Prostate gland (tissue), 2 donors: Measurements from ENCODE around the gene ALG11.

ENCODE experiments used
- POLR2A ChIP-seq: fragments of 450-650 bp; IDR thresholded peaks from one replicate; pipeline ENCODE4 v1.6.1; 2016; ENCODE audit warnings: antibody characterized with exemption, mild to moderate bottlenecking
- POLR2AphosphoS5 ChIP-seq: sonication (generic); formaldehyde crosslinking; IDR thresholded peaks from one replicate; pipeline ENCODE4 v1.6.1; 2017; ENCODE audit warnings: antibody characterized with exemption
- TF ChIP-seq, protein P1 (sequence below), 4 experiments: fragments of 200-600 bp in 2 of 4; fragments of 450-650 bp in 2 of 4; sonication (generic) in 2 of 4; IDR thresholded peaks; 1 replicate in 3 of 4; 2 replicates in 1 of 4; pipeline ENCODE4 v1.5.1; 2016 to 2019; ENCODE audit warnings: antibody characterized with exemption in 4 of 4, mild to moderate bottlenecking in 2 of 4, moderate library complexity in 2 of 4

DNA sequence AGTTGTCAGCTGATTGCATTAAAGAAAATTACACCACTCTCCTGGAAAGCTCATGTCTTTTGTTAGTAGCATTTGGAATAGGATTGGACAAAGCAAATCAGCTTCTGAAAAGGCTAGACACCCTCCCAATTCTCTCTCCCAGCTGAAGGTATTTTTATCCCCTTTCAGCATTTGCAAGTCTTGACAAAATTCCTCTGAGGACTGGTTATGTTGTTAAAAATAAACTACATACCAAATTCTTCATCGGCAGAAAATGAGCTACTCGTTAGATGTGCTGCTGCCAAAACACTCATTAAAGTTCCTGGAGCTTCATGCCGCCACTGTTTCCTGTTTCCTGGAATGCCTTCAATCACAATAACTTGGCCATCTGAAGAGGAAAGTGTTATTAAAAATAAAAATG, 49.4 kb downstream of the ALG11 start:
- TF ChIP-seq, protein P1, sequence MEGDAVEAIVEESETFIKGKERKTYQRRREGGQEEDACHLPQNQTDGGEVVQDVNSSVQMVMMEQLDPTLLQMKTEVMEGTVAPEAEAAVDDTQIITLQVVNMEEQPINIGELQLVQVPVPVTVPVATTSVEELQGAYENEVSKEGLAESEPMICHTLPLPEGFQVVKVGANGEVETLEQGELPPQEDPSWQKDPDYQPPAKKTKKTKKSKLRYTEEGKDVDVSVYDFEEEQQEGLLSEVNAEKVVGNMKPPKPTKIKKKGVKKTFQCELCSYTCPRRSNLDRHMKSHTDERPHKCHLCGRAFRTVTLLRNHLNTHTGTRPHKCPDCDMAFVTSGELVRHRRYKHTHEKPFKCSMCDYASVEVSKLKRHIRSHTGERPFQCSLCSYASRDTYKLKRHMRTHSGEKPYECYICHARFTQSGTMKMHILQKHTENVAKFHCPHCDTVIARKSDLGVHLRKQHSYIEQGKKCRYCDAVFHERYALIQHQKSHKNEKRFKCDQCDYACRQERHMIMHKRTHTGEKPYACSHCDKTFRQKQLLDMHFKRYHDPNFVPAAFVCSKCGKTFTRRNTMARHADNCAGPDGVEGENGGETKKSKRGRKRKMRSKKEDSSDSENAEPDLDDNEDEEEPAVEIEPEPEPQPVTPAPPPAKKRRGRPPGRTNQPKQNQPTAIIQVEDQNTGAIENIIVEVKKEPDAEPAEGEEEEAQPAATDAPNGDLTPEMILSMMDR (IDR thresholded peaks at IDR 0.05): no peak
- TF ChIP-seq POLR2A (no peak), POLR2AphosphoS5 (no peak)
